Testis (tissue), 3 donors: ENCODE measurements around the gene TAT. TPM values are rescaled to one million over a fixed set of nuclear protein-coding genes. Genes with fewer than 3 reads are reported as not detected.
"Not testable (repeated sequence)": the region's sequence is repeated elsewhere in the genome, so short reads cannot be mapped to it uniquely, and the experiment has no call there.

ENCODE experiments used
- DNase-seq: peaks from one replicate; pipeline ENCODE4 v3.0.0-alpha.2; 2019
- H3K27ac ChIP-seq, 2 donors: fragments of 200-600 bp; sonication (generic); one replicate each; pipeline ENCODE4 v1.5.1; 2019
- H3K27me3 ChIP-seq: fragments of 200-600 bp; sonication (generic); one replicate; pipeline ENCODE4 v1.5.1; 2019
- H3K36me3 ChIP-seq: fragments of 200-600 bp; sonication (generic); one replicate; pipeline ENCODE4 v1.5.1; 2017; ENCODE audit warnings: low read depth; ENCODE audit errors: missing control alignments
- H3K4me1 ChIP-seq: fragments of 200-600 bp; sonication (generic); one replicate; pipeline ENCODE4 v1.5.1; 2019
- H3K4me3 ChIP-seq, 2 donors: fragments of 200-600 bp; sonication (generic); one replicate each; pipeline ENCODE4 v1.5.1; 2017 to 2019
- H3K9me3 ChIP-seq: fragments of 200-600 bp; sonication (generic); one replicate; pipeline ENCODE4 v1.5.1; 2017
- POLR2A ChIP-seq: fragments of 450-650 bp; IDR thresholded peaks from one replicate; pipeline ENCODE4 v1.6.1; 2017; ENCODE audit warnings: antibody characterized with exemption, mild to moderate bottlenecking, moderate library complexity
- WGBS, 2 donors: methylation state at CpG; one replicate each; pipeline ENCODE4 v1.1.5; 2018; 5-methylcytosine and 5-hydroxymethylcytosine counted together
- intact Hi-C: fragments of 100-400 bp; cut with DNase I; formaldehyde crosslinking; loops from one replicate; pipeline ENCODE4 v1.15.1; 2023; ENCODE audit warnings: low total_unique reads
- polyA plus RNA-seq: library from polyadenylated mRNA; stranded (reverse); fragments of 350-450 nt; fragmentation: Illumina TruSeq; extraction: RNeasy Lipid Tissue Mini Kit (QIAGEN cat#74804); gene quantifications from one replicate; pipeline ENCODE4 v1.2.3, GENCODE V29; 2014; ENCODE audit warnings: low read depth, low replicate concordance; ENCODE audit not compliant: insufficient read depth
- total RNA-seq, 2 donors: library from RNA; depleted of rRNA; stranded (reverse); fragments of >200 nt; gene quantifications; one replicate each; pipeline ENCODE4 v1.2.3, GENCODE V29; 2016
- TF ChIP-seq, protein P1 (sequence below), 3 experiments: fragments of 450-650 bp in 2 of 3; fragments of 200-600 bp in 1 of 3; sonication (generic) in 1 of 3; IDR thresholded peaks; one replicate each; pipeline ENCODE4 v1.5.1; 2016 to 2019; ENCODE audit warnings: antibody characterized with exemption in 3 of 3, mild to moderate bottlenecking in 2 of 3, moderate library complexity in 1 of 3

TAT gene
- total and polyA plus RNA-seq, 3 donors from 2014 or later, result 1.5 to 2.9 (median 1.6) TPM

DNA sequence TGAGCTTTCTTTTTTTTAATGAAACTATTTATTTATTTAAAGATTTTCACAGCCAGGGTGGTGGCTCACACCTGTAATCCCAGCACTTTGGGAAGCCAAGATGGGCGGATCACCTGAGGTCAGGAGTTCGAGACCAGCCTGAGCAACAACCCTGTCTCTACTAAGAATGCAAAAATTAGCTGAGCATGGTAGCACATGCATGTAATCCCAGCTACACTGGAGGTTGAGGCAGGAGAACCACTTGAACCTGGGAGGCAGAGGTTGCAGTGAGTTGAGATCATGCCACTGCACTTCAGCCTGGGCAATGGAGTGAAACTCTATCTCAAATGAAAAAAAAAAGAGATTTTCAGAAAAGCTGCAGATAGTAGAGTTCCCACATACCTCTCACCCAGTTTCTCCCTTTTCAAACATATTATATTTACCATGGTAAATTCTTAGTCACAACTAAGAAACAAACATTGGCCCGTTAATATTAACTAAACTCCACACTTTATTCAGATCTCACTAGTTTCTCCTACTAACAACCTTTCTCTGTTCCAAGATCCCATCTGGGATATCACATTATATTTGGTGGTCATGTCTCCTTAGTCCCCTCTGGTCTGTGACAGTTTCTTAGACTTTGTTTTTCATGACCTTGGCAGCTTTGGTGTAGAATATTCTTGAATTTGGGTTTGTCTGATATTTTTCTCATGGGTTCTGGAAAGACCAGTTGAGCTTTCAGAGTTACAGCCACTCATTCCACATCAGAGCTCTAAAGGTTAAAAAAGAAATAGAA, 7.8 kb upstream of the TAT start:
- intact Hi-C loops, result no loop called here
- TF ChIP-seq, protein P1, sequence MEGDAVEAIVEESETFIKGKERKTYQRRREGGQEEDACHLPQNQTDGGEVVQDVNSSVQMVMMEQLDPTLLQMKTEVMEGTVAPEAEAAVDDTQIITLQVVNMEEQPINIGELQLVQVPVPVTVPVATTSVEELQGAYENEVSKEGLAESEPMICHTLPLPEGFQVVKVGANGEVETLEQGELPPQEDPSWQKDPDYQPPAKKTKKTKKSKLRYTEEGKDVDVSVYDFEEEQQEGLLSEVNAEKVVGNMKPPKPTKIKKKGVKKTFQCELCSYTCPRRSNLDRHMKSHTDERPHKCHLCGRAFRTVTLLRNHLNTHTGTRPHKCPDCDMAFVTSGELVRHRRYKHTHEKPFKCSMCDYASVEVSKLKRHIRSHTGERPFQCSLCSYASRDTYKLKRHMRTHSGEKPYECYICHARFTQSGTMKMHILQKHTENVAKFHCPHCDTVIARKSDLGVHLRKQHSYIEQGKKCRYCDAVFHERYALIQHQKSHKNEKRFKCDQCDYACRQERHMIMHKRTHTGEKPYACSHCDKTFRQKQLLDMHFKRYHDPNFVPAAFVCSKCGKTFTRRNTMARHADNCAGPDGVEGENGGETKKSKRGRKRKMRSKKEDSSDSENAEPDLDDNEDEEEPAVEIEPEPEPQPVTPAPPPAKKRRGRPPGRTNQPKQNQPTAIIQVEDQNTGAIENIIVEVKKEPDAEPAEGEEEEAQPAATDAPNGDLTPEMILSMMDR (IDR thresholded peaks at IDR 0.05), result no peak
- TF ChIP-seq POLR2A, result no peak
- H3K9me3 ChIP-seq, result no peaks in the 10 kb centered on the region
- H3K4me3 ChIP-seq, result no peak overlapping the region
- no peaks in the 10 kb centered on the region for H3K4me1 ChIP-seq
- H3K36me3 ChIP-seq, result no peaks in the 10 kb centered on the region
- no peak overlapping the region for H3K27ac ChIP-seq
- H3K27me3 ChIP-seq, result no peaks in the 10 kb centered on the region
- WGBS, 2 donors, result 90 to 95% methylated on average over 3 of the region's 3 CpGs
- no peak for DNase-seq

DNA sequence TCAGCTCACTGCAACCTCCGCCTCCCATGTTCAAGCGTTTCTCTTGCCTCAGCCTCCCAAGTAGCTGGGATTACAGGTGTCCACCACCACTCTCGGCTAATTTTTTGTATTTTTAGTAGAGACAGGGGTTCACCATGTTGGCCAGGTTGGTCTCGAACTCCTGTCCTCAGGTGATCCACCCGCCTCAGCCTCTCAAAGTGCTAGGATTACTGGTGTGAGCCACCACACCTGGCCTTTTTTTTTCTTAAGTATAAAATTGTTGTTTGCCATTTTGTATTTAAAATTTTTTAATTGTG, 5.6 kb upstream of the TAT start:
- DNase-seq, H3K4me1 ChIP-seq, H3K27me3 ChIP-seq, H3K36me3 ChIP-seq, H3K4me3 ChIP-seq, H3K9me3 ChIP-seq, intact Hi-C loops, H3K27ac ChIP-seq: not testable (repeated sequence)
- 82 to 84% methylated on average over 5 of the region's 5 CpGs for whole genome bisulfite sequencing, 2 donors

DNA sequence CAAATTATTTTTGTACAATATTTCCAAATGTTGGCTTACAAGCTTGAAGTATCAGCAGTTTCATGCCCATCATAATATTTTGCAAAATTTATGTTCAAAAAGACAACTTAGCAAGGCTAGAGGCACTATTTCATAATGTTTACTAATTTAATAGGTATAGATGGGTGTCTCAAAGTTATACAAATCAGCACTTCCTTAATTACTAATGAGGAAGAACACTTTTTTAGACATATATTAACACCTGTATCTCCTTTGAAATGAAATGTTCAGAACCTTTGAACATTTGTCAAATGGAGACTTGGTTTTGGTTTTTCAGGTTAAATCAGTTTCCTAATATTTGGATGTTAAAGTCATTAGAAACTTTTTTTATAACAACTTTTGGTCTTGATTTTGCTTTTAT, 2.2 kb downstream of the TAT start:
- H3K4me1 ChIP-seq, result no peaks in the 10 kb centered on the region
- no peaks in the 10 kb centered on the region for H3K36me3 ChIP-seq
- DNase-seq, result no peak
- H3K27ac ChIP-seq, result no peak overlapping the region
- H3K4me3 ChIP-seq, result no peak overlapping the region
- H3K9me3 ChIP-seq, result no peaks in the 10 kb centered on the region
- H3K27me3 ChIP-seq, result no peaks in the 10 kb centered on the region
- intact Hi-C loops, result no loop called here
- TF ChIP-seq, protein P1 (IDR thresholded peaks at IDR 0.05), result no peak
- no peak for TF ChIP-seq POLR2A

DNA sequence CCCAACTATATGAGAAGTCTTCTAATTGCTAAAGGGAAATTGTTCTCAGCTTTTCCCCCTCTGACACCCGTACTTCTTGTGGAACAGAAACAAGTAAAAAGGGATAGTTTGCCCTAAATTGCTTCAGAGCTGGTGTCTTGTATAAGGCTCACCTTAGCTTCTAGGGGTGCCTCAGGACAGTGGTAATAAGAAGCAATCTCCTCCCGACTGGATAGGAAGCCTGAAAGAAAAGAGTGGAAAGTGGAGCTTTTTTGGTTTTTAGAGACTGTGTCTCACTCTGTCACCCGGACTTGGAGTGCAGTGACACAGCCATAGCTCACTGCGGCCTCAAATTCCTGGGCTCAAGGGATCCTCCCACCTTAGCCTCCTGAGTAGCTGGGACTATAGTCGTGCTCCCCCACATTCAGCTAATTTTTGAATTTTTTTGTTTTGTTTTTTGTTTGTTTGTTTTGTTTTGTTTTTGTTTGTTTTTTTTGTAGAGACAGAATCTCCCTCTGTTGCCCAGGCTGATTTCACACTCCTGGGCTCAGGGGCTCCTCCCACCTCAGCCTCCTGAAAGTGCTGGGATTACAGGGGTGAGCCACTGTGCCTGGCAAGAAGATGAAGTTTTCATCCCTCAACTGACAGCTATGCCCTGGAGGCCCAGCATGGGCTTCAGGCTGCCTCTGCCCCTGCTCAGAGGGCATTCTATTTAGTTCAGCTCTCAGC, 3.4 kb downstream of the TAT start:
- H3K9me3 ChIP-seq, result no peaks in the 10 kb centered on the region
- DNase-seq, result no peak
- no peak for TF ChIP-seq POLR2A
- TF ChIP-seq, protein P1 (IDR thresholded peaks at IDR 0.05), result no peak
- intact Hi-C loops, result no loop called here
- no peak overlapping the region for H3K27ac ChIP-seq
- H3K36me3 ChIP-seq, result no peaks in the 10 kb centered on the region
- no peak overlapping the region for H3K4me3 ChIP-seq
- H3K27me3 ChIP-seq, result no peaks in the 10 kb centered on the region
- 79 to 81% methylated on average over 5 of the region's 5 CpGs for WGBS, 2 donors
- H3K4me1 ChIP-seq, result no peaks in the 10 kb centered on the region

DNA sequence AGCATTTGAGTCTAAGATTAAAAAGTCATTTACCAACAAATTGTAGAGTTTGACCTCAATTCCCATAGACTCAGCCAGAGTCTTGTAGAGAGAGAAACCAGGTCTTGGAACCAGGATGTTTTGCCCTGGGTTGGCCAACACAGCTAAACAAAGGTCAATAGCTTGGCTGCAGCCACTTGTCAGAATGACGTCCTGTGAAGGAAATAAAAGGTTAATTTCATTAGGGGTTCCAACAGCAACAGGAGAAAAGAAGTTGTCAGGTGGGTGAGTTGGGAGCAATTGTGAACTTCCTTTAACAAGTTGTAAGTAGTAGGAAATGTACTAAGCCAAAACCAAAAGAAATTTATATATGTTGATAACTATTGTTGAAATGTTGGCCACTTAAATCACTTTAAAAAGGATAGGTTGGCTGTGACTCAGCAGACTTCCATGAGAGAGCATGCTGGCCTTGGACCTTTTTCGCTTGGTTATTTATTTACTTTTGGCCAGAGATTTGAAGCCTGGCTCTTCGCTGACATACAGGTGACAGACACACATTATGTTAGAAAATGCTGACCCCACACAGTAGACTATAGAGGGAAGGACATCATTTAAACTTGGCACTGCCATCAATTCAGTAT, 4.3 kb downstream of the TAT start:
- TF ChIP-seq, protein P1 (IDR thresholded peaks at IDR 0.05), result no peak
- no peak for TF ChIP-seq POLR2A
- H3K27ac ChIP-seq, result no peak overlapping the region
- no peaks in the 10 kb centered on the region for H3K9me3 ChIP-seq
- no peak for DNase-seq
- intact Hi-C loops, result no loop called here
- H3K4me1 ChIP-seq, result no peaks in the 10 kb centered on the region
- 59 to 69% methylated on average over 3 of the region's 3 CpGs for WGBS, 2 donors
- H3K36me3 ChIP-seq, result no peaks in the 10 kb centered on the region
- H3K27me3 ChIP-seq, result no peaks in the 10 kb centered on the region
- H3K4me3 ChIP-seq, result no peak overlapping the region
